HepG2 (cell line): ENCODE data around the gene CCDC192. TPM values are rescaled to one million over a fixed set of nuclear protein-coding genes. Genes with fewer than 3 reads are reported as not detected.

ENCODE experiments used
- ATAC-seq: fragments of 200-7000 bp; cut with Tn5 transposase; 3 replicates; pipeline ENCODE4 v1.9.1; 2020; ENCODE audit warnings: mild to moderate bottlenecking, moderate library complexity
- BruUV-seq: library from RNA; stranded (reverse); fragments of 400-500 nt; replicated peaks from 2 replicates; lab custom pipeline; 2021; lab: Mats Ljungman, UMichigan
- CTCF ChIA-PET: fragments of 300-600 bp; formaldehyde crosslinking; extraction: SDS; loops from one replicate; lab custom pipeline; 2021; ENCODE audit warnings: low total read pairs, inconsistent platforms, low intra/inter-chr PET ratio; lab: Yijun Ruan, JAX
- POLR2A ChIA-PET: fragments of 350-600 bp; sonication (Branson Sonifier 250); formaldehyde crosslinking; loops from one replicate; lab custom pipeline; 2020; ENCODE audit warnings: antibody characterized with exemption, inconsistent platforms; lab: Yijun Ruan, JAX
- DNase-seq: peaks from one replicate; pipeline ENCODE4 v3.0.0-alpha.2; 2015; ENCODE audit warnings: low spot score
- FAIRE-seq: peaks from 3 replicates; lab custom pipeline; 2011; peaks lifted over from hg19 to GRCh38; lab: Jason Lieb, UNC
- H2AFZ ChIP-seq: one replicate; pipeline ENCODE4 v1.6.1; 2011; ENCODE audit warnings: low read length, inconsistent platforms
- H3K27ac ChIP-seq: fragments of 300-600 bp; 3 replicates; pipeline ENCODE4 v1.8.0; 2011; ENCODE audit warnings: mixed run types, mild to moderate bottlenecking, mixed read lengths, low read length, inconsistent platforms; ENCODE audit not compliant: insufficient read depth; ENCODE audit errors: extremely low read length
- H3K27me3 ChIP-seq, 2 experiments: fragments of 200-600 bp in 1 of 2; 2 replicates in 1 of 2; 3 replicates in 1 of 2; pipeline versions ENCODE4 v1.6.0 to v1.8.0; 2011; ENCODE audit warnings: low read length in 2 of 2, mild to moderate bottlenecking in 2 of 2, moderate library complexity in 2 of 2, inconsistent platforms in 1 of 2; ENCODE audit not compliant: insufficient read depth in 2 of 2, control insufficient read depth in 1 of 2
- H3K36me3 ChIP-seq, 2 experiments: fragments of 200-600 bp in 1 of 2; replicated peaks in 1 of 2; 2 replicates in 1 of 2; 3 replicates in 1 of 2; pipeline versions ENCODE4 v1.5.1 to v1.8.0; 2011; ENCODE audit warnings: low read length in 2 of 2, inconsistent platforms in 1 of 2; ENCODE audit not compliant: insufficient read depth in 2 of 2, control insufficient read depth in 1 of 2
- H3K4me1 ChIP-seq: 2 replicates; pipeline ENCODE4 v1.5.1; 2012; ENCODE audit warnings: low read length, inconsistent platforms; ENCODE audit not compliant: insufficient read depth
- H3K4me2 ChIP-seq: 2 replicates; pipeline ENCODE4 v1.6.0; 2011; ENCODE audit warnings: low read depth, low read length, inconsistent platforms
- H3K4me3 ChIP-seq, 3 experiments: fragments of 200-600 bp in 1 of 3; sonication (generic), shearing (Covaris generic) in 1 of 3; replicated peaks in 1 of 3; 2 replicates each; pipeline ENCODE4 v1.5.1; 2011 to 2016; ENCODE audit warnings: low read length in 3 of 3, inconsistent platforms in 2 of 3, low read depth in 2 of 3, mild to moderate bottlenecking in 2 of 3, control low read depth in 1 of 3, mixed read lengths in 1 of 3; ENCODE audit not compliant: insufficient read depth in 1 of 3
- H3K79me2 ChIP-seq: one replicate; pipeline ENCODE4 v1.6.1; 2011; ENCODE audit warnings: low read length, inconsistent platforms; ENCODE audit not compliant: insufficient read depth
- H3K9ac ChIP-seq: 2 replicates; pipeline ENCODE4 v1.6.0; 2011; ENCODE audit warnings: mild to moderate bottlenecking, low read depth, low read length, inconsistent platforms; ENCODE audit not compliant: insufficient read depth
- H3K9me3 ChIP-seq: 2 replicates; pipeline ENCODE4 v1.5.1; 2012; ENCODE audit warnings: mild to moderate bottlenecking, low read length
- H4K20me1 ChIP-seq: 2 replicates; pipeline ENCODE4 v1.6.0; 2011; ENCODE audit warnings: inconsistent platforms, mild to moderate bottlenecking, low read length, moderate library complexity; ENCODE audit not compliant: insufficient read depth
- EHMT2 ChIP-seq: fragments of 200-600 bp; sonication (generic); IDR thresholded peaks from 2 replicates; pipeline ENCODE4 v1.7.0; 2017; ENCODE audit warnings: antibody characterized with exemption, low read depth, low read length, borderline replicate concordance
- FOSL1 ChIP-seq: sonication (generic); formaldehyde crosslinking; IDR thresholded peaks from 2 replicates; pipeline ENCODE4 v1.9.0; 2021; ENCODE audit warnings: missing genetic modification reagents, borderline replicate concordance
- GATA4 ChIP-seq: sonication (generic); IDR thresholded peaks from 2 replicates; pipeline ENCODE4 v1.6.1; 2016; ENCODE audit warnings: antibody characterized with exemption, low read depth, borderline replicate concordance
- HOXA5 ChIP-seq: sonication (generic); formaldehyde crosslinking; IDR thresholded peaks from 2 replicates; pipeline ENCODE4 v1.4.0; 2020; ENCODE audit warnings: missing genetic modification reagents
- PHF8 ChIP-seq: sonication (generic); formaldehyde crosslinking; IDR thresholded peaks from 2 replicates; pipeline ENCODE4 v1.5.0; 2020; ENCODE audit warnings: missing genetic modification reagents
- RXRA ChIP-seq: sonication (generic); formaldehyde crosslinking; IDR thresholded peaks from 2 replicates; pipeline ENCODE4 v1.5.1; 2020; ENCODE audit warnings: missing genetic modification reagents
- SOX5 ChIP-seq: IDR thresholded peaks from 2 replicates; pipeline ENCODE4 v1.6.1; 2016; ENCODE audit warnings: borderline replicate concordance
- ZFAT ChIP-seq: sonication (generic); formaldehyde crosslinking; conservative IDR thresholded peaks from 2 replicates; pipeline ENCODE4 v1.8.1; 2023; ENCODE audit warnings: missing genetic modification reagents, inconsistent platforms
- ZNF33B ChIP-seq: sonication (generic); formaldehyde crosslinking; IDR thresholded peaks from 2 replicates; pipeline ENCODE4 v1.5.1; 2020; ENCODE audit warnings: mild to moderate bottlenecking, missing genetic modification reagents
- WGBS: methylation state at CpG from one replicate; pipeline ENCODE4 v1.1.6; 2017; ENCODE audit warnings: low lambda C conversion rate; 5-methylcytosine and 5-hydroxymethylcytosine counted together
- in situ Hi-C: cut with HindIII; loops from 2 replicates; pipeline ENCODE4 v1.10.0; 2017; ENCODE audit warnings: low pct_unique_long_range_greater_than_20kb; ENCODE audit not compliant: extremely low pct_ligation_motif_present
- intact Hi-C: fragments of 100-400 bp; cut with micrococcal nuclease; formaldehyde crosslinking; loops from one replicate; pipeline ENCODE4 v1.10.0; 2022; ENCODE audit not compliant: unreplicated experiment
- polyA plus RNA-seq, 8 experiments: library from polyadenylated mRNA; depleted of rRNA in 3 of 8; stranded (reverse) in 7 of 8; unstranded in 1 of 8; fragments of >200 nt; fragmentation: Illumina TruSeq in 4 of 8; extraction: Trizol in 4 of 8; gene quantifications; 2 replicates each; pipeline versions ENCODE4 v1.2.1 to v1.2.3, GENCODE V29; 2011 to 2016; ENCODE audit warnings: low read depth in 4 of 8, missing spikeins in 1 of 8, mixed read lengths in 1 of 8; ENCODE audit not compliant: insufficient read depth in 1 of 8
- total RNA-seq, 5 experiments: library from RNA; depleted of rRNA; stranded (reverse); fragments of >200 nt; fragmentation: Illumina TruSeq; extraction: Trizol; gene quantifications; 2 replicates each; pipeline ENCODE4 v1.2.3, GENCODE V29; 2016; ENCODE audit warnings: low read depth in 1 of 5
- TF ChIP-seq, protein P1 (sequence below): sonication (generic); formaldehyde crosslinking; conservative IDR thresholded peaks from 2 replicates; pipeline ENCODE4 v1.4.0; 2020; ENCODE audit warnings: missing genetic modification reagents
- TF ChIP-seq, protein P2 (sequence below): sonication (generic); formaldehyde crosslinking; IDR thresholded peaks from 2 replicates; pipeline ENCODE4 v1.4.0; 2020; ENCODE audit warnings: missing genetic modification reagents
- TF ChIP-seq, protein P3 (sequence below): sonication (generic); formaldehyde crosslinking; IDR thresholded peaks from 2 replicates; pipeline ENCODE4 v1.4.0; 2020; ENCODE audit warnings: missing genetic modification reagents

CCDC192 gene
- total and polyA plus RNA-seq, 2 of the 13 experiments (the other 11 are each of a cell fraction or from before 2014, with no cell fraction given): not detected

DNA sequence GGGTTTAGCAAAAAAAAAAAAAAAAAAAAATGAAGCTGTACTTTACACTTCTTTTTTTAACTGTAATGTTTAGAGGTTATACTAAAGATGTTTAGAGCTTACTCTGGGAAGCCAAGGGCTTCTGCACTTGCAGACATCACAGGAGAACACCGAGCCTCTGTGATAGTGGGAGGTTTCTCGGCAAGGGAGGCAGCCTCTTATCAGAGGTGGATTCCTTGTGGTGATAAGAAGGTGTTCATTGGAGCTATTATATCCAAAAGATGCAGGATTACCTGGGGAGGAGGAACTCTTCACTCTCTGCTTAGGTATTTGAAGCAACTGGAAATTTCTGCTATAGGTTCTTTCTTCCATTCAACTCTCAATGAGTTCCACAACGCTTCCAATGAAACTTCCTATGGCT, 209.2 kb downstream of the CCDC192 start (continued):
- TF ChIP-seq ZFAT (CRISPR knock-in tag) (no peak), HOXA5 (no peak), GATA4 (no peak), ZNF33B (no peak), EHMT2 (no peak), PHF8 (CRISPR knock-in tag) (no peak), SOX5 (no peak)
- TF ChIP-seq, protein P1, sequence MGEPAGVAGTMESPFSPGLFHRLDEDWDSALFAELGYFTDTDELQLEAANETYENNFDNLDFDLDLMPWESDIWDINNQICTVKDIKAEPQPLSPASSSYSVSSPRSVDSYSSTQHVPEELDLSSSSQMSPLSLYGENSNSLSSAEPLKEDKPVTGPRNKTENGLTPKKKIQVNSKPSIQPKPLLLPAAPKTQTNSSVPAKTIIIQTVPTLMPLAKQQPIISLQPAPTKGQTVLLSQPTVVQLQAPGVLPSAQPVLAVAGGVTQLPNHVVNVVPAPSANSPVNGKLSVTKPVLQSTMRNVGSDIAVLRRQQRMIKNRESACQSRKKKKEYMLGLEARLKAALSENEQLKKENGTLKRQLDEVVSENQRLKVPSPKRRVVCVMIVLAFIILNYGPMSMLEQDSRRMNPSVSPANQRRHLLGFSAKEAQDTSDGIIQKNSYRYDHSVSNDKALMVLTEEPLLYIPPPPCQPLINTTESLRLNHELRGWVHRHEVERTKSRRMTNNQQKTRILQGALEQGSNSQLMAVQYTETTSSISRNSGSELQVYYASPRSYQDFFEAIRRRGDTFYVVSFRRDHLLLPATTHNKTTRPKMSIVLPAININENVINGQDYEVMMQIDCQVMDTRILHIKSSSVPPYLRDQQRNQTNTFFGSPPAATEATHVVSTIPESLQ: no peak

DNA sequence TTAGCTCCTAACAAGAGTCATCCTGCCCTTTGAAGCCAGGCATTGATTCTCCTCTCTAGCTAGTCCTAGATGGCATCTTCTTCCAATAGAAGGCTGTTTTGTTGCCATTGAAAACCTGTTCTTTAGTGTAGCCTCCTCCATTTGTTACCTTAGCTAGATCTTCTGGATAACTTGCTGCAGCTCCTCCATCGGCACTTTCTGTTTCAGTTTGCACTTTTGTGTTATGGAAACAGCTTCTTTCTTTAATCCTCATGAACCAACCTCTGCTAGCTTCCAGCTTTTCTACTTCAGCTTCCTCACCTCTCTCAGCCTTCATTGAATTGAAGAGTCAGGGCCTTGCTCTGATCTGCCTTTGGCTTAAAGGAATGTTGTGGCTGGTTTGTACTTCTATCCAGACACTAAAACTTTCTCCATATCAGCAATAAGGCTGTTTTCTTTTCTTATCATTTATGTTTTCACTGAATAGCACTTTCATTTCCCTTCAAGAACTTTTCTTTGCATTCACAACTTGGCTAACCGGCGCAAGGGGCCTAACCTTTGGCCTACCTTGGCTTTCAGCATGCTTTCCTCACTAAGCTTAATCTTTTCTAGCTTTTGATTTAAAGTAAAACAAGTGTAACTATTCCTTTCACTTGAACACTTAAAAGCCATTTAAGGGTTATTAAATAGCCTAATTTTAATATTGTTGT, 213.8 kb downstream of the CCDC192 start:
- intact Hi-C loops (no loop called here), in situ Hi-C loops (no loop called here)
- DNase-seq (no peak), ATAC-seq (no peak), FAIRE-seq (no peak)
- WGBS: 11% methylated on average over 3 of the region's 3 CpGs
- TF ChIP-seq, protein P2, sequence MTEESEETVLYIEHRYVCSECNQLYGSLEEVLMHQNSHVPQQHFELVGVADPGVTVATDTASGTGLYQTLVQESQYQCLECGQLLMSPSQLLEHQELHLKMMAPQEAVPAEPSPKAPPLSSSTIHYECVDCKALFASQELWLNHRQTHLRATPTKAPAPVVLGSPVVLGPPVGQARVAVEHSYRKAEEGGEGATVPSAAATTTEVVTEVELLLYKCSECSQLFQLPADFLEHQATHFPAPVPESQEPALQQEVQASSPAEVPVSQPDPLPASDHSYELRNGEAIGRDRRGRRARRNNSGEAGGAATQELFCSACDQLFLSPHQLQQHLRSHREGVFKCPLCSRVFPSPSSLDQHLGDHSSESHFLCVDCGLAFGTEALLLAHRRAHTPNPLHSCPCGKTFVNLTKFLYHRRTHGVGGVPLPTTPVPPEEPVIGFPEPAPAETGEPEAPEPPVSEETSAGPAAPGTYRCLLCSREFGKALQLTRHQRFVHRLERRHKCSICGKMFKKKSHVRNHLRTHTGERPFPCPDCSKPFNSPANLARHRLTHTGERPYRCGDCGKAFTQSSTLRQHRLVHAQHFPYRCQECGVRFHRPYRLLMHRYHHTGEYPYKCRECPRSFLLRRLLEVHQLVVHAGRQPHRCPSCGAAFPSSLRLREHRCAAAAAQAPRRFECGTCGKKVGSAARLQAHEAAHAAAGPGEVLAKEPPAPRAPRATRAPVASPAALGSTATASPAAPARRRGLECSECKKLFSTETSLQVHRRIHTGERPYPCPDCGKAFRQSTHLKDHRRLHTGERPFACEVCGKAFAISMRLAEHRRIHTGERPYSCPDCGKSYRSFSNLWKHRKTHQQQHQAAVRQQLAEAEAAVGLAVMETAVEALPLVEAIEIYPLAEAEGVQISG: no peak
- TF ChIP-seq RXRA (CRISPR knock-in tag) (no peak), FOSL1 (CRISPR knock-in tag) (no peak)
- TF ChIP-seq, protein P3, sequence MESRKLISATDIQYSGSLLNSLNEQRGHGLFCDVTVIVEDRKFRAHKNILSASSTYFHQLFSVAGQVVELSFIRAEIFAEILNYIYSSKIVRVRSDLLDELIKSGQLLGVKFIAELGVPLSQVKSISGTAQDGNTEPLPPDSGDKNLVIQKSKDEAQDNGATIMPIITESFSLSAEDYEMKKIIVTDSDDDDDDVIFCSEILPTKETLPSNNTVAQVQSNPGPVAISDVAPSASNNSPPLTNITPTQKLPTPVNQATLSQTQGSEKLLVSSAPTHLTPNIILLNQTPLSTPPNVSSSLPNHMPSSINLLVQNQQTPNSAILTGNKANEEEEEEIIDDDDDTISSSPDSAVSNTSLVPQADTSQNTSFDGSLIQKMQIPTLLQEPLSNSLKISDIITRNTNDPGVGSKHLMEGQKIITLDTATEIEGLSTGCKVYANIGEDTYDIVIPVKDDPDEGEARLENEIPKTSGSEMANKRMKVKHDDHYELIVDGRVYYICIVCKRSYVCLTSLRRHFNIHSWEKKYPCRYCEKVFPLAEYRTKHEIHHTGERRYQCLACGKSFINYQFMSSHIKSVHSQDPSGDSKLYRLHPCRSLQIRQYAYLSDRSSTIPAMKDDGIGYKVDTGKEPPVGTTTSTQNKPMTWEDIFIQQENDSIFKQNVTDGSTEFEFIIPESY (CRISPR knock-in tag): no peak
- no peak overlapping the region for H3K27ac ChIP-seq
- no peaks in the 10 kb centered on the region for H3K79me2 ChIP-seq
- BruUV-seq: no TSS peak
- H2AFZ ChIP-seq: no peak overlapping the region
- H3K36me3 ChIP-seq: no peaks in the 10 kb centered on the region
- no peak overlapping the region for H3K4me3 ChIP-seq
- ChIA-PET CTCF (no interaction called here), POLR2A (no interaction called here)
- H3K4me2 ChIP-seq: no peak overlapping the region
- no peaks in the 10 kb centered on the region; a peak in 1 of 5 replicates for H3K27me3 ChIP-seq
- H3K9ac ChIP-seq: no peak overlapping the region
- H4K20me1 ChIP-seq: no peaks in the 10 kb centered on the region
- no peaks in the 10 kb centered on the region for H3K4me1 ChIP-seq
- H3K9me3 ChIP-seq: no peaks in the 10 kb centered on the region
